RWPE1 (cell line): ENCODE data around the gene PHYKPL.

Source experiments
- CTCF ChIA-PET: fragments of 350-600 bp; sonication (Branson Sonifier 250); formaldehyde crosslinking; extraction: SDS; loops from one replicate; lab custom pipeline; 2021; lab: Yijun Ruan, JAX
- POLR2A ChIA-PET: fragments of 400-600 bp; formaldehyde crosslinking; extraction: SDS; loops from one replicate; lab custom pipeline; 2020; ENCODE audit warnings: antibody characterized with exemption; ENCODE audit not compliant: low non-redundant PET; lab: Yijun Ruan, JAX
- DNase-seq: peaks from one replicate; pipeline ENCODE4 v3.0.0; 2012; ENCODE audit warnings: low spot score
- H3K27ac ChIP-seq: fragments of 450-650 bp; 2 replicates; pipeline ENCODE4 v1.5.1; 2017
- CTCF ChIP-seq: fragments of 450-650 bp; conservative IDR thresholded peaks from 2 replicates; pipeline ENCODE4 v1.5.1; 2017; ENCODE audit warnings: low read depth, mild to moderate bottlenecking

Gene PHYKPL

GRCh38 chr5:178187014-178187413 is 45.6 kb downstream of the PHYKPL start, which contains the start of gene GMCL2:
TSS of gene GMCL2 (minus strand) at chr5:178187371. CDS start at chr5:178187299, 72 bp downstream.
- ChIA-PET POLR2A (no interaction called here), CTCF (no interaction called here)
- TF ChIP-seq CTCF = no peak
- H3K27ac ChIP-seq = no peak within 1 kb of the TSS
- no peak for DNase-seq

DNA sequence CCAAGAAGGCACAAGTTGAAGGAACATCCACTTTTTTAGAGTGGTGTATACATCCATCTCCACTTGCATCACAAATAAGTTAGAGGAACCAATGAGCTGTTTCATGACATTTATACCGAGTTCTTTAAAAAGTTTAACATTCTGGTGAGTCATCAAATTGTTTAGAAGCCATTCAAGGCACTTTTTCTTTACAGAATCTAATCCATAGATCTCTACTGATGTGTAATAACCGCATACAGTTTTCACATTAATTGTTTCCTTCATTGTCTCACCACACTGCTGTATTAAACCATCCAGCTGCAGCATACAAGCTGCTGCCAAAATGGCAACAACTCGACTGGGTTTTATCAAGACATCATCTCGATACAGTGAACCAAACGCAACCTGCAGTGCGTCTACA is 46.2 kb downstream of the PHYKPL start:
- H3K27ac ChIP-seq = no peak overlapping the region
- ChIA-PET CTCF (no interaction called here), POLR2A (interaction anchor here (0.6 kb wide), 1 partner anchor 42 kb away, joined by 3 read pairs; no protein-coding TSS in a partner anchor)
- DNase-seq = no peak
- no peak for TF ChIP-seq CTCF

- ChIA-PET POLR2A (no interaction called here), CTCF (interaction anchor here (0.8 to 1.5 kb wide), 3 partner anchors 8 to 590 kb away, joined by 3 to 6 read pairs (median 3); partner anchors contain the start of gene TMED9)
- no peak for TF ChIP-seq CTCF
- no peak for DNase-seq
- H3K27ac ChIP-seq = no peak overlapping the region
These were observed 50.3 kb downstream of the PHYKPL start for GRCh38 chr5:178182158-178182876.

GRCh38 chr5:178180141-178180863 is 52.3 kb downstream of the PHYKPL start:
- no peak overlapping the region for H3K27ac ChIP-seq
- ChIA-PET CTCF (interaction anchor here (0.6 kb wide), 2 partner anchors 105 to 227 kb away, joined by 3 read pairs; no protein-coding TSS in a partner anchor), POLR2A (no interaction called here)
- DNase-seq = no peak
- no peak for TF ChIP-seq CTCF

- no peak overlapping the region for H3K27ac ChIP-seq
- ChIA-PET POLR2A (no interaction called here), CTCF (interaction anchor here (0.7 kb wide), 1 partner anchor 28 kb away, joined by 6 read pairs; no protein-coding TSS in a partner anchor)
- TF ChIP-seq CTCF = no peak
- no peak for DNase-seq
These were observed 55.0 kb downstream of the PHYKPL start for GRCh38 chr5:178177569-178177968.

DNA sequence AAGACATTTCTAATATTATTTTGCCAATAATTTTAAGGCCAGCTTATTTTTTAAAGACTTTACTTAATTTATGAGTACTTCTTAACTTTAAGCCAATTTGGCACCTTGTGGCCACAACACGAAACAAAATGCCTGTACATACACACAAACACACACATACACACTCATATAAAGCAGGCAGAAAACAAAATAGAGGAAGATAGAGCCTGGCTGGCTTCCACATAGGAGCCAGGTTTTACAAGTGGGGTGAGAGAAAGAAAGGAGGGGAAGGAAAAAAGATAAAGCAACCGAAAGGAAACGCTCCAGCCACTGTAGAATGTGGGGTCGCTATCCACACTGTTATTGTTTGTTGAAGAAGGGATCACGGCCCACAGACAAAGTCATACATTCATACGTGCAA is 55.8 kb downstream of the PHYKPL start:
- CTCF ChIA-PET = interaction anchor here (0.7 kb wide), 1 partner anchor 20 kb away, joined by 3 read pairs; no protein-coding TSS in a partner anchor

More for the DNA sequence above, 55.8 kb downstream of the PHYKPL start:
- H3K27ac ChIP-seq = no peak overlapping the region
- POLR2A ChIA-PET = no interaction called here
- no peak for TF ChIP-seq CTCF
- DNase-seq = no peak
